ENCODE data around the gene RHOG. TPM values are rescaled to one million over a fixed set of nuclear protein-coding genes. Genes with fewer than 3 reads are reported as not detected.

Gene RHOG
- total and polyA plus RNA-seq, 2 donors: 4.9 to 85.0 TPM

GRCh38 chr11:3834664-3835461, 5.9 kb downstream of the RHOG start:
- Histone ChIP-seq H3K36me3 (ENCODE audit: insufficient read depth) (no peaks in the 10 kb centered on the region), H3K4me1 (ENCODE audit: insufficient read depth) (peaks cover 2% of the 10 kb centered on the region), H3K27ac (ENCODE audit: low read depth) (no peak overlapping the region), H3K4me3 (ENCODE audit: low read depth, low read length) (no peak overlapping the region)
- DNase-seq (ENCODE audit: extremely low spot score): no peak
- 76% methylated on average over 7 of the region's 7 CpGs for WGBS

- H3K4me1 ChIP-seq (ENCODE audit: insufficient read depth): peaks cover 2% of the 10 kb centered on the region
- no peaks in the 10 kb centered on the region for H3K36me3 ChIP-seq (ENCODE audit: insufficient read depth)
- no peak overlapping the region for H3K27ac ChIP-seq (ENCODE audit: low read depth)
- WGBS: 79% methylated on average over 4 of the region's 4 CpGs
- H3K4me3 ChIP-seq (ENCODE audit: low read depth, low read length): no peak overlapping the region
- no peak for DNase-seq (ENCODE audit: extremely low spot score)
These were observed 6.5 kb downstream of the RHOG start for GRCh38 chr11:3834349-3834663.

- H3K27ac ChIP-seq (ENCODE audit: low read depth): no peak overlapping the region
- H3K36me3 ChIP-seq (ENCODE audit: insufficient read depth): no peaks in the 10 kb centered on the region
- H3K4me1 ChIP-seq (ENCODE audit: insufficient read depth): peaks cover 2% of the 10 kb centered on the region
- H3K4me3 ChIP-seq (ENCODE audit: low read depth, low read length): no peak overlapping the region
- no peak for DNase-seq (ENCODE audit: extremely low spot score)
- 82% methylated on average over 2 of the region's 2 CpGs for WGBS
These were observed 7.3 kb downstream of the RHOG start for GRCh38 chr11:3833449-3833848.

- no peak for DNase-seq (ENCODE audit: extremely low spot score)
- no peak overlapping the region for H3K4me3 ChIP-seq (ENCODE audit: low read depth, low read length)
- no peak overlapping the region for H3K27ac ChIP-seq (ENCODE audit: low read depth)
- 98% methylated on average over 2 of the region's 2 CpGs for WGBS
- no peaks in the 10 kb centered on the region for H3K36me3 ChIP-seq (ENCODE audit: insufficient read depth)
- peaks cover 2% of the 10 kb centered on the region for H3K4me1 ChIP-seq (ENCODE audit: insufficient read depth)
These were observed 7.9 kb downstream of the RHOG start for GRCh38 chr11:3832816-3833215.

- 76% methylated on average over 13 of the region's 13 CpGs for WGBS
- DNase-seq (ENCODE audit: extremely low spot score): no peak
- Histone ChIP-seq H3K4me1 (ENCODE audit: insufficient read depth) (no peaks in the 10 kb centered on the region), H3K4me3 (ENCODE audit: low read depth, low read length) (no peak overlapping the region), H3K36me3 (ENCODE audit: insufficient read depth) (no peaks in the 10 kb centered on the region), H3K27ac (ENCODE audit: low read depth) (no peak overlapping the region)
These were observed 9.2 kb downstream of the RHOG start for GRCh38 chr11:3831378-3832239.

GRCh38 chr11:3830730-3831129, 10.0 kb downstream of the RHOG start:
- DNase-seq (ENCODE audit: extremely low spot score): no peak
- H3K27ac ChIP-seq (ENCODE audit: low read depth): no peak overlapping the region
- H3K4me3 ChIP-seq (ENCODE audit: low read depth, low read length): no peak overlapping the region
- no peaks in the 10 kb centered on the region for H3K4me1 ChIP-seq (ENCODE audit: insufficient read depth)
- H3K36me3 ChIP-seq (ENCODE audit: insufficient read depth): no peaks in the 10 kb centered on the region
- WGBS: 72% methylated on average over 1 of the region's 1 CpG

- H3K4me3 ChIP-seq (ENCODE audit: low read depth, low read length): no peak overlapping the region
These were observed 10.7 kb downstream of the RHOG start for GRCh38 chr11:3830088-3830487.

GRCh38 chr11:3827434-3828186, 13.1 kb downstream of the RHOG start:
- no peaks in the 10 kb centered on the region for H3K4me1 ChIP-seq (ENCODE audit: insufficient read depth)
- no peak overlapping the region for H3K27ac ChIP-seq (ENCODE audit: low read depth)
- WGBS: 92% methylated on average over 35 of the region's 35 CpGs
- H3K4me3 ChIP-seq (ENCODE audit: low read depth, low read length): no peak overlapping the region
- no peaks in the 10 kb centered on the region for H3K36me3 ChIP-seq (ENCODE audit: insufficient read depth)
- no peak for DNase-seq (ENCODE audit: extremely low spot score)

More at GRCh38 chr11:3830088-3830487, 10.7 kb downstream of the RHOG start:
- 97% methylated on average over 3 of the region's 3 CpGs for WGBS
- H3K27ac ChIP-seq (ENCODE audit: low read depth): no peak overlapping the region
- no peak for DNase-seq (ENCODE audit: extremely low spot score)
- H3K36me3 ChIP-seq (ENCODE audit: insufficient read depth): no peaks in the 10 kb centered on the region
- H3K4me1 ChIP-seq (ENCODE audit: insufficient read depth): no peaks in the 10 kb centered on the region

GRCh38 chr11:3826721-3827120, 14.0 kb downstream of the RHOG start:
- 91% methylated on average over 3 of the region's 3 CpGs for WGBS
- no peak for DNase-seq (ENCODE audit: extremely low spot score)
- H3K36me3 ChIP-seq (ENCODE audit: insufficient read depth): no peaks in the 10 kb centered on the region
- no peak overlapping the region for H3K27ac ChIP-seq (ENCODE audit: low read depth)
- no peak overlapping the region for H3K4me3 ChIP-seq (ENCODE audit: low read depth, low read length)
- H3K4me1 ChIP-seq (ENCODE audit: insufficient read depth): no peaks in the 10 kb centered on the region

GRCh38 chr11:3825473-3826154, 15.1 kb downstream of the RHOG start:
- WGBS: 87% methylated on average over 8 of the region's 8 CpGs
- Histone ChIP-seq H3K4me3 (ENCODE audit: low read depth, low read length) (no peak overlapping the region), H3K4me1 (ENCODE audit: insufficient read depth) (no peaks in the 10 kb centered on the region), H3K36me3 (ENCODE audit: insufficient read depth) (no peaks in the 10 kb centered on the region), H3K27ac (ENCODE audit: low read depth) (no peak overlapping the region)
- no peak for DNase-seq (ENCODE audit: extremely low spot score)

GRCh38 chr11:3824714-3825472, 15.9 kb downstream of the RHOG start:
- 74% methylated on average over 18 of the region's 18 CpGs for WGBS
- Histone ChIP-seq H3K27ac (ENCODE audit: low read depth) (no peak overlapping the region), H3K36me3 (ENCODE audit: insufficient read depth) (no peaks in the 10 kb centered on the region), H3K4me1 (ENCODE audit: insufficient read depth) (no peaks in the 10 kb centered on the region), H3K4me3 (ENCODE audit: low read depth, low read length) (no peak overlapping the region)
- DNase-seq (ENCODE audit: extremely low spot score): no peak

- H3K4me3 ChIP-seq (ENCODE audit: low read depth, low read length): no peak overlapping the region
- 95% methylated on average over 30 of the region's 30 CpGs for WGBS
- no peaks in the 10 kb centered on the region for H3K4me1 ChIP-seq (ENCODE audit: insufficient read depth)
- DNase-seq (ENCODE audit: extremely low spot score): no peak
- H3K36me3 ChIP-seq (ENCODE audit: insufficient read depth): no peaks in the 10 kb centered on the region
- H3K27ac ChIP-seq (ENCODE audit: low read depth): no peak overlapping the region
These were observed 16.8 kb downstream of the RHOG start for GRCh38 chr11:3823762-3824506.

Measured in urinary bladder (tissue), 4 donors.